ENCODE results near the gene RIN3. TPM values are rescaled to one million over a fixed set of nuclear protein-coding genes. Genes with fewer than 3 reads are reported as not detected.

The RIN3 gene
- total RNA-seq, 1 donor from 2014 or later: 28.0 TPM

DNA sequence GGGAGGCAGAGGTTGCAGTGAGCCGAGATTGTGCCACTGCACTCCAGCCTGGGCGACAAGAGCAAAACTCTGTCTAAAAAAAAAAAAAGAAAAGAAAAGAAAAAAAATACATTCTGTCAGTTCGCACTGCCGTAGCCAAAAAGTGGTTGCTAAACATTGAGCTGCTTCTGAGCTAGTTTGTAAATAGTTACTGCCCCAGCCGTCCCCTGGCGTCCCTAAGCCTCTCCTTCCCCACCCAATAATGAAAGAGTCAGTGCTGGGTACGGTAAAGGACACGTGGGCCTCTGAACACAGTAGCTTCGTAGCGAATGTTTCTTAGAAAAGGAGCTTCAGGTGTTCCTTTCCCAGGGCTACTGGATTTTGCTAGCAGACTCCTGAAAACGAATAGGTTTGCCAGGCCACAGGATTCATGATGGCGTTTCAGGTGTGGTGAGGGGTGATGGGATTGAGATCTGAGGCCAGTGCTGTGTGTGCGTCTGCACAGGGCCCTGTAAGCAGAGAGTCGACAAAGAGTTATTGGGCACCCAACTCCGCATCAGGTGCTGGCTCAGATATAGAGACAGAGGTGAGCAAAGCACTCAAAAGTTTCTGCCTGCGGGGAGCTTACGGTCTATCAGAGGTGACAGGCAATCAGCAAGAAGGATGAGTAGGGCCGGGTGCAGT lies 140.8 kb downstream of the RIN3 start:
- Mint-ChIP-seq H3K4me3 (ENCODE audit: unreplicated experiment) (no peak overlapping the region), H3K4me1 (ENCODE audit: low read depth, unreplicated experiment) (peaks cover 4% of the 10 kb centered on the region), H3K36me3 (ENCODE audit: low read depth, unreplicated experiment) (peaks cover 37% of the 10 kb centered on the region), H3K27me3 (ENCODE audit: low read depth, unreplicated experiment) (peaks cover 2% of the 10 kb centered on the region), H3K27ac (ENCODE audit: unreplicated experiment) (no peak overlapping the region), H3K9me3 (ENCODE audit: unreplicated experiment) (peaks cover 2% of the 10 kb centered on the region)
- Histone ChIP-seq H3K36me3 (ENCODE audit: insufficient read depth, low read length) (no peaks in the 10 kb centered on the region), H3K4me3 (ENCODE audit: insufficient read depth, low read depth, low read length) (no peak overlapping the region), H3K9ac (ENCODE audit: low read length) (no peak overlapping the region), H3K4me2 (ENCODE audit: low read length) (no peak overlapping the region), H3K27ac (ENCODE audit: low read depth, low read length) (no peak overlapping the region), H3K79me2 (ENCODE audit: insufficient read depth, low read length) (no peaks in the 10 kb centered on the region), H3K9me3 (ENCODE audit: insufficient read depth, low read depth, low read length) (no peaks in the 10 kb centered on the region), H3K4me1 (ENCODE audit: insufficient read depth, low read length) (no peaks in the 10 kb centered on the region), H3K27me3 (ENCODE audit: insufficient read depth, low read length) (no peaks in the 10 kb centered on the region), H2AFZ (ENCODE audit: low read depth, low read length) (no peak overlapping the region), H4K20me1 (ENCODE audit: insufficient read depth, low read length) (peaks cover 5% of the 10 kb centered on the region)
- FAIRE-seq: no peak
- no peak for DNase-seq (ENCODE audit: low read depth)
- no peak for TF ChIP-seq EZH2 (IDR thresholded peaks at IDR 0.05; ENCODE audit: insufficient read depth, low read length)
- TF ChIP-seq, protein P1, sequence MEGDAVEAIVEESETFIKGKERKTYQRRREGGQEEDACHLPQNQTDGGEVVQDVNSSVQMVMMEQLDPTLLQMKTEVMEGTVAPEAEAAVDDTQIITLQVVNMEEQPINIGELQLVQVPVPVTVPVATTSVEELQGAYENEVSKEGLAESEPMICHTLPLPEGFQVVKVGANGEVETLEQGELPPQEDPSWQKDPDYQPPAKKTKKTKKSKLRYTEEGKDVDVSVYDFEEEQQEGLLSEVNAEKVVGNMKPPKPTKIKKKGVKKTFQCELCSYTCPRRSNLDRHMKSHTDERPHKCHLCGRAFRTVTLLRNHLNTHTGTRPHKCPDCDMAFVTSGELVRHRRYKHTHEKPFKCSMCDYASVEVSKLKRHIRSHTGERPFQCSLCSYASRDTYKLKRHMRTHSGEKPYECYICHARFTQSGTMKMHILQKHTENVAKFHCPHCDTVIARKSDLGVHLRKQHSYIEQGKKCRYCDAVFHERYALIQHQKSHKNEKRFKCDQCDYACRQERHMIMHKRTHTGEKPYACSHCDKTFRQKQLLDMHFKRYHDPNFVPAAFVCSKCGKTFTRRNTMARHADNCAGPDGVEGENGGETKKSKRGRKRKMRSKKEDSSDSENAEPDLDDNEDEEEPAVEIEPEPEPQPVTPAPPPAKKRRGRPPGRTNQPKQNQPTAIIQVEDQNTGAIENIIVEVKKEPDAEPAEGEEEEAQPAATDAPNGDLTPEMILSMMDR (IDR thresholded peaks at IDR 0.05; ENCODE audit: insufficient read depth, low read depth, low read length): no peak

DNA sequence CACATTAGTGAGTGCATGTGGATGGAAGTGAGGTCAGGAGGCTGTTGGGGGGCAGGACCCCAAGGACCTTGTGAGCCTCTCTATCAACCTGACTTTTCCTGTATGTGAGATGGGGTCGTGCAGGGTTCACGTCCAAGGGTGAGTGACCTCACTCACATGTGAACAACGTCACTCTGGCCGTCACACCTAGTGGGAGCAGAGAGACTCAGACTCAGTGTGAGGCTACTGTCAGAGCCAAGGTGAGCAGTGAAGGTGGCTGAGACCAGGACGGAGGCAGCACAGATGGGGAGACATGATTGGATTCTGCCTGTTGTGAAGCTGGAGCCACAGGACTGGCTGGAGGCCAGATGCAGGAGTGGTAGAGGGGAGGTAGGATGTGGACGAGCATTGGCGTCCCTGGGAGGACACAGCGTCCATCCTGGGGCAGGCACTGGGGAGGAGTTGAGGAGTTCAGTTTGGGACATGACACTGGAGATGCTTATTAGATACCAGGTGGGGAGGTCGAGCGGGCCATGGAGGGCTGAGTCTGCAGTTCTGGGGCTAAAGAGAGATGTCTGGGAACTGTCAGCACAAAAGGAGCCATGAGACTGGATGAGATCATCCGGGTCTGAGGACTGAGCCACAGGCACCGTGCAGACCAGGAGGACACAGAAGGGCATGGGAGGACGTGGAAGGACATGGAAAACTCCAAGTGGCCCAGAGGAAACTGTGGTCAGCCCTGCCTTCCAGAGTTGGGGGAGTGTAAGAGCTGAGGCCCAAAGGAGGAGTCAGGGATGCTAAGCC lies 142.0 kb downstream of the RIN3 start:
- Mint-ChIP-seq H3K4me3 (ENCODE audit: unreplicated experiment) (no peak overlapping the region), H3K4me1 (ENCODE audit: low read depth, unreplicated experiment) (peaks cover 4% of the 10 kb centered on the region), H3K27me3 (ENCODE audit: low read depth, unreplicated experiment) (peaks cover 2% of the 10 kb centered on the region), H3K36me3 (ENCODE audit: low read depth, unreplicated experiment) (peaks cover 47% of the 10 kb centered on the region), H3K9me3 (ENCODE audit: unreplicated experiment) (peaks cover 2% of the 10 kb centered on the region), H3K27ac (ENCODE audit: unreplicated experiment) (no peak overlapping the region)
- Histone ChIP-seq H3K27ac (ENCODE audit: low read depth, low read length) (no peak overlapping the region), H3K27me3 (ENCODE audit: insufficient read depth, low read length) (no peaks in the 10 kb centered on the region), H3K36me3 (ENCODE audit: insufficient read depth, low read length) (peaks cover 3% of the 10 kb centered on the region), H3K4me3 (ENCODE audit: insufficient read depth, low read depth, low read length) (no peak overlapping the region), H3K4me2 (ENCODE audit: low read length) (no peak overlapping the region), H3K9ac (ENCODE audit: low read length) (no peak overlapping the region), H4K20me1 (ENCODE audit: insufficient read depth, low read length) (peaks cover 5% of the 10 kb centered on the region), H2AFZ (ENCODE audit: low read depth, low read length) (no peak overlapping the region), H3K79me2 (ENCODE audit: insufficient read depth, low read length) (no peaks in the 10 kb centered on the region), H3K9me3 (ENCODE audit: insufficient read depth, low read depth, low read length) (no peaks in the 10 kb centered on the region), H3K4me1 (ENCODE audit: insufficient read depth, low read length) (no peaks in the 10 kb centered on the region)
- no peak for TF ChIP-seq EZH2 (IDR thresholded peaks at IDR 0.05; ENCODE audit: insufficient read depth, low read length)
- TF ChIP-seq, protein P1 (IDR thresholded peaks at IDR 0.05; ENCODE audit: insufficient read depth, low read depth, low read length): no peak
- FAIRE-seq (no peak), DNase-seq (ENCODE audit: low read depth) (no peak)

Data from astrocyte (in vitro differentiated cells and primary cell).